A549 (cell line): ENCODE data around the gene LRRC2. TPM values are rescaled to one million over a fixed set of nuclear protein-coding genes. Genes with fewer than 3 reads are reported as not detected.

Source experiments
- ATAC-seq, 2 experiments: fragments of 200-7000 bp in 1 of 2; fragments of >200 bp in 1 of 2; cut with Nextera tagmentation in 1 of 2; cut with Tn5 transposase in 1 of 2; 3 replicates each; pipeline versions ENCODE4 v1.8.0 to v1.9.1; 2018 to 2020; ENCODE audit warnings: mild to moderate bottlenecking in 1 of 2, moderate library complexity in 1 of 2
- CTCF ChIA-PET: fragments of 300-600 bp; sonication (Branson Sonifier 250); formaldehyde crosslinking; extraction: SDS; loops from one replicate; lab custom pipeline; 2021; ENCODE audit warnings: antibody characterized with exemption, inconsistent platforms; lab: Yijun Ruan, JAX
- POLR2A ChIA-PET: fragments of 350-600 bp; formaldehyde crosslinking; extraction: SDS; loops from one replicate; lab custom pipeline; 2021; ENCODE audit warnings: antibody characterized with exemption, inconsistent platforms; lab: Yijun Ruan, JAX
- DNase-seq, 2 experiments: peaks; one replicate each; pipeline versions ENCODE4 v3.0.0 to v3.0.0-alpha.2; 2011 to 2016; ENCODE audit warnings: low read depth in 1 of 2, low spot score in 1 of 2
- FAIRE-seq: peaks from 2 replicates; lab custom pipeline; 2011; peaks lifted over from hg19 to GRCh38; lab: Jason Lieb, UNC
- H3K27ac ChIP-seq, 2 experiments: fragments of >200 bp; sonication (Bioruptor Twin); formaldehyde crosslinking; 3 replicates each; pipeline ENCODE4 v1.5.1; 2016 to 2017
- H3K4me1 ChIP-seq: fragments of >200 bp; sonication (Bioruptor Twin); formaldehyde crosslinking; 3 replicates; pipeline ENCODE4 v1.6.1; 2016
- H3K4me2 ChIP-seq: fragments of >200 bp; sonication (Bioruptor Twin); formaldehyde crosslinking; 3 replicates; pipeline ENCODE4 v1.6.1; 2016
- H3K4me3 ChIP-seq: fragments of >200 bp; sonication (Bioruptor Twin); formaldehyde crosslinking; 3 replicates; pipeline ENCODE4 v1.5.1; 2016
- H3K9me3 ChIP-seq: fragments of >200 bp; sonication (Bioruptor Twin); formaldehyde crosslinking; 3 replicates; pipeline ENCODE4 v1.6.1; 2016
- CBX8 ChIP-seq: fragments of 200-600 bp; sonication (generic); IDR thresholded peaks from 2 replicates; pipeline ENCODE4 v1.6.1; 2016
- CEBPB ChIP-seq, 2 experiments: fragments of >200 bp in 1 of 2; sonication (Bioruptor Twin) in 1 of 2; formaldehyde crosslinking in 1 of 2; IDR thresholded peaks; 2 replicates each; pipeline ENCODE4 v1.6.1; 2012 to 2016
- FOXS1 ChIP-seq: fragments of 250-450 bp; sonication (Bioruptor Pico); IDR thresholded peaks from 2 replicates; pipeline ENCODE4 v1.5.0; 2020; ENCODE audit warnings: mild to moderate bottlenecking, moderate library complexity
- JUNB ChIP-seq: fragments of >200 bp; sonication (Bioruptor Twin); formaldehyde crosslinking; IDR thresholded peaks from 2 replicates; pipeline ENCODE4 v1.6.1; 2016
- KDM1A ChIP-seq: fragments of 200-600 bp; sonication (generic); IDR thresholded peaks from 2 replicates; pipeline ENCODE4 v1.6.1; 2016; ENCODE audit warnings: low read depth, mild to moderate bottlenecking
- MAFK ChIP-seq: fragments of 450-650 bp; IDR thresholded peaks from 2 replicates; pipeline ENCODE4 v1.6.1; 2014; ENCODE audit not compliant: partially characterized antibody
- MAZ ChIP-seq: fragments of 150-350 bp; IDR thresholded peaks from 2 replicates; pipeline ENCODE4 v1.6.1; 2014; ENCODE audit warnings: antibody characterized with exemption, low read depth, low read length, borderline replicate concordance
- POLR2AphosphoS2 ChIP-seq: conservative IDR thresholded peaks from 2 replicates; pipeline ENCODE4 v1.6.1; 2012; ENCODE audit warnings: low read length, improper control_type of control experiment, inconsistent platforms
- RARB ChIP-seq: fragments of 250-450 bp; sonication (Bioruptor Pico); IDR thresholded peaks from 2 replicates; pipeline ENCODE4 v1.8.0; 2021; ENCODE audit warnings: mild to moderate bottlenecking, moderate library complexity
- SMC3 ChIP-seq: fragments of >200 bp; sonication (Bioruptor Twin); formaldehyde crosslinking; IDR thresholded peaks from 3 replicates; pipeline ENCODE4 v1.6.1; 2018; ENCODE audit warnings: inconsistent platforms
- TP53 ChIP-seq: fragments of 250-450 bp; sonication (Bioruptor Pico); IDR thresholded peaks from 2 replicates; pipeline ENCODE4 v1.5.0; 2021; ENCODE audit warnings: mild to moderate bottlenecking, moderate library complexity
- ZC3H11A ChIP-seq: fragments of 450-650 bp; IDR thresholded peaks from 2 replicates; pipeline ENCODE4 v1.6.1; 2014; ENCODE audit warnings: antibody characterized with exemption, mild to moderate bottlenecking
- WGBS: methylation state at CpG from one replicate; pipeline ENCODE4 v1.1.6; 2017; ENCODE audit errors: missing lambda C conversion rate; 5-methylcytosine and 5-hydroxymethylcytosine counted together
- polyA plus RNA-seq, 4 experiments: library from polyadenylated mRNA; depleted of rRNA in 3 of 4; stranded (reverse); fragments of >200 nt; fragmentation: RNase III in 1 of 4; extraction: RNeasy Plus Mini Kit Qiagen cat#74134 plus additional on column Dnase treatment in 1 of 4; gene quantifications; 2 replicates in 3 of 4; 3 replicates in 1 of 4; pipeline ENCODE4 v1.2.3, GENCODE V29; 2011 to 2017
- TF ChIP-seq, protein P1 (sequence below): fragments of 200-600 bp; sonication (generic); IDR thresholded peaks from 2 replicates; pipeline ENCODE4 v1.6.1; 2016; ENCODE audit warnings: antibody characterized with exemption, mild to moderate bottlenecking, moderate library complexity
- TF ChIP-seq, protein P2 (sequence below): fragments of >200 bp; sonication (Bioruptor Twin); formaldehyde crosslinking; IDR thresholded peaks from 3 replicates; pipeline ENCODE4 v1.6.1; 2016
- TF ChIP-seq, protein P3 (sequence below): fragments of 450-650 bp; IDR thresholded peaks from 2 replicates; pipeline ENCODE4 v1.6.1; 2014; ENCODE audit warnings: antibody characterized with exemption
- TF ChIP-seq, protein P4 (sequence below): fragments of 150-350 bp; IDR thresholded peaks from 2 replicates; pipeline ENCODE4 v1.6.1; 2014; ENCODE audit warnings: low read depth, mild to moderate bottlenecking, low read length
- TF ChIP-seq, protein P5 (sequence below): IDR thresholded peaks from 2 replicates; pipeline ENCODE4 v1.6.1; 2012

The LRRC2 gene
- polyA plus RNA-seq, 2 of the 4 experiments (the other 2 are of a cell fraction), result not detected

DNA sequence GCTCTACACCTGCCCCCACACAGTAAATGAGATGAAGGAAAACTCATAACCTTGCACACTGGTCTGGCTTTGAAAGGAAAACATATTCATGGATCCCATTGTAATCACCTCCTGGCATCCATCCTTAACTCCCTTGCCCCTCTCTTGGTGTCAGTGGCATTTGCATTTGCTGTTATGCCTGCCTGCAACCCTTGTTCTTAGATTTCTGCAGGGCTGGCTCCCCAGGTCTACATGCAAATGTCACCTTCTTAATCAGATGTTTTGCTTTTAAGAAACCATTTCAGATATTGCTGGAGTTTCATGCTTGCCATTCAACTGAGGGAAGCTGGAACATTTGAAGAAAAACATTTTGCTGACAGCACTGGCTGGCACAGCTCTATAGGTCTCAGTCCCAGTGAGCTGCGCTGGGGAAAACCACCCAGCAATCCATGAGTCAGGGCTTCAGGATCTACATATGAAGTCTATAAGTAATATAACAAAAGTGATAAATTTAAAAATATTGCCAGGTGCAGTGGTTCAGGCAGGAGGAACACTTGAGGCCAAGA lies 19.1 kb downstream of the LRRC2 start:
- TF ChIP-seq MAZ, result no peak
- peaks cover 6% of the 10 kb centered on the region; the same call in 1 of the 3 replicates for H3K4me1 ChIP-seq
- ChIA-PET CTCF (interaction anchor here (1.7 to 3.2 kb wide), 2 partner anchors 11 to 58 kb away, joined by 6 to 14 read pairs; no protein-coding TSS in a partner anchor), POLR2A (no interaction called here)
- FAIRE-seq, result no peak
- WGBS, result 7% methylated on average over 1 of the region's 1 CpG
- no peak overlapping the region for H3K27ac ChIP-seq
- H3K4me3 ChIP-seq, result no peak overlapping the region
- no peaks in the 10 kb centered on the region for H3K9me3 ChIP-seq
- no peak for ATAC-seq
- H3K4me2 ChIP-seq, result no peak overlapping the region
- DNase-seq, result no peak

DNA sequence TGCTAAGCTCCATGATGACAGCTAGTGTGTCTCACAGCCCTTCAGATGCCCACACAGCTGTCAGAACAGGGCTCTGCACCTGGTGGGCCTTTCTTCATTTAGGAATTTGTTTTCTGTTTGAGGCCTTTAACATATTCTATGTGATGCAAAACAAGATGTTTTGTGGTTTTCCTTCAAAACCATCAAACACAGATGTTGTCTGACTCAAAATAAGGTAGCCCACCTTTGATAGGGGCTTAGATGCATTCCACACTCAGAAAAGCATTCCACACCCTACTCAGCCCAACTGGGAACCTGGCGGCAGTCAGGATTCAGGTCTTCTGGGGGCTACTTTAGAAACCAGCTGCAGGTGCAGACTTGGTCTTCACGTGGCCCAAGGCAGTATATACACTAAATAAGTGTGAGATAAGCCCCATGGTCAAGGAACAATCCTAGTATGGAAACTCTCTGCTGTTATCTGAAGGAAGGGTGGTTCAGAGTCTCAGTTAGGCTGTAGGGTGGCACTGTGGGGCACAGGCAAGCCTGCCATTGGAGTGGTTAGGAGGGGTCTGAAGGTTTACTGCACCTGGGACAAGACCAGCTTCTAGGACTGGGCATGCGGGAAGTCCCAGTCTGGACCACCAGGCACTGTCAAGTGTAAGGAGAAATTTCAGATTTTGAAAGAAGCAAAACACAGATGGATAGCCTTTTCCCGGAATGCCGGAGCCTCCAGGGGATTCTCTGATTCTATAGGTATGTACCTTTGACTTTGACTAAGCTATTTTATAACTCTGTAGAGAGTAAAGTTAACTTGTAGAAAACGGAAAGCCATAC lies 20.1 kb downstream of the LRRC2 start:
- DNase-seq (no peak), ATAC-seq (no peak), FAIRE-seq (no peak)
- Histone ChIP-seq H3K4me1 (peaks cover 6% of the 10 kb centered on the region; the same call in 1 of the 3 replicates), H3K4me3 (no peak overlapping the region), H3K27ac (no peak overlapping the region), H3K4me2 (no peak overlapping the region), H3K9me3 (no peaks in the 10 kb centered on the region)
- POLR2A ChIA-PET, result no interaction called here
- 55% methylated on average over 5 of the region's 6 CpGs for WGBS
- CTCF ChIA-PET, result interaction anchor here (1.7 to 3.2 kb wide), 2 partner anchors 12 to 57 kb away, joined by 6 to 14 read pairs; no protein-coding TSS in a partner anchor
- TF ChIP-seq, protein P1, sequence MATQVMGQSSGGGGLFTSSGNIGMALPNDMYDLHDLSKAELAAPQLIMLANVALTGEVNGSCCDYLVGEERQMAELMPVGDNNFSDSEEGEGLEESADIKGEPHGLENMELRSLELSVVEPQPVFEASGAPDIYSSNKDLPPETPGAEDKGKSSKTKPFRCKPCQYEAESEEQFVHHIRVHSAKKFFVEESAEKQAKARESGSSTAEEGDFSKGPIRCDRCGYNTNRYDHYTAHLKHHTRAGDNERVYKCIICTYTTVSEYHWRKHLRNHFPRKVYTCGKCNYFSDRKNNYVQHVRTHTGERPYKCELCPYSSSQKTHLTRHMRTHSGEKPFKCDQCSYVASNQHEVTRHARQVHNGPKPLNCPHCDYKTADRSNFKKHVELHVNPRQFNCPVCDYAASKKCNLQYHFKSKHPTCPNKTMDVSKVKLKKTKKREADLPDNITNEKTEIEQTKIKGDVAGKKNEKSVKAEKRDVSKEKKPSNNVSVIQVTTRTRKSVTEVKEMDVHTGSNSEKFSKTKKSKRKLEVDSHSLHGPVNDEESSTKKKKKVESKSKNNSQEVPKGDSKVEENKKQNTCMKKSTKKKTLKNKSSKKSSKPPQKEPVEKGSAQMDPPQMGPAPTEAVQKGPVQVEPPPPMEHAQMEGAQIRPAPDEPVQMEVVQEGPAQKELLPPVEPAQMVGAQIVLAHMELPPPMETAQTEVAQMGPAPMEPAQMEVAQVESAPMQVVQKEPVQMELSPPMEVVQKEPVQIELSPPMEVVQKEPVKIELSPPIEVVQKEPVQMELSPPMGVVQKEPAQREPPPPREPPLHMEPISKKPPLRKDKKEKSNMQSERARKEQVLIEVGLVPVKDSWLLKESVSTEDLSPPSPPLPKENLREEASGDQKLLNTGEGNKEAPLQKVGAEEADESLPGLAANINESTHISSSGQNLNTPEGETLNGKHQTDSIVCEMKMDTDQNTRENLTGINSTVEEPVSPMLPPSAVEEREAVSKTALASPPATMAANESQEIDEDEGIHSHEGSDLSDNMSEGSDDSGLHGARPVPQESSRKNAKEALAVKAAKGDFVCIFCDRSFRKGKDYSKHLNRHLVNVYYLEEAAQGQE, result no peak
- TF ChIP-seq MAFK (no peak), RARB (CRISPR knock-in tag) (no peak), SMC3 (no peak), FOXS1 (no peak), CEBPB (IDR thresholded peaks at IDR 0.05) (no peak), TP53 (CRISPR knock-in tag) (no peak), KDM1A (no peak), ZC3H11A (no peak), POLR2AphosphoS2 (no peak), CBX8 (no peak), JUNB (no peak)
- TF ChIP-seq, protein P2, sequence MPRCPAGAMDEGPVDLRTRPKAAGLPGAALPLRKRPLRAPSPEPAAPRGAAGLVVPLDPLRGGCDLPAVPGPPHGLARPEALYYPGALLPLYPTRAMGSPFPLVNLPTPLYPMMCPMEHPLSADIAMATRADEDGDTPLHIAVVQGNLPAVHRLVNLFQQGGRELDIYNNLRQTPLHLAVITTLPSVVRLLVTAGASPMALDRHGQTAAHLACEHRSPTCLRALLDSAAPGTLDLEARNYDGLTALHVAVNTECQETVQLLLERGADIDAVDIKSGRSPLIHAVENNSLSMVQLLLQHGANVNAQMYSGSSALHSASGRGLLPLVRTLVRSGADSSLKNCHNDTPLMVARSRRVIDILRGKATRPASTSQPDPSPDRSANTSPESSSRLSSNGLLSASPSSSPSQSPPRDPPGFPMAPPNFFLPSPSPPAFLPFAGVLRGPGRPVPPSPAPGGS, result no peak
- TF ChIP-seq, protein P3, sequence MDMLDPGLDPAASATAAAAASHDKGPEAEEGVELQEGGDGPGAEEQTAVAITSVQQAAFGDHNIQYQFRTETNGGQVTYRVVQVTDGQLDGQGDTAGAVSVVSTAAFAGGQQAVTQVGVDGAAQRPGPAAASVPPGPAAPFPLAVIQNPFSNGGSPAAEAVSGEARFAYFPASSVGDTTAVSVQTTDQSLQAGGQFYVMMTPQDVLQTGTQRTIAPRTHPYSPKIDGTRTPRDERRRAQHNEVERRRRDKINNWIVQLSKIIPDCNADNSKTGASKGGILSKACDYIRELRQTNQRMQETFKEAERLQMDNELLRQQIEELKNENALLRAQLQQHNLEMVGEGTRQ, result no peak
- TF ChIP-seq, protein P4, sequence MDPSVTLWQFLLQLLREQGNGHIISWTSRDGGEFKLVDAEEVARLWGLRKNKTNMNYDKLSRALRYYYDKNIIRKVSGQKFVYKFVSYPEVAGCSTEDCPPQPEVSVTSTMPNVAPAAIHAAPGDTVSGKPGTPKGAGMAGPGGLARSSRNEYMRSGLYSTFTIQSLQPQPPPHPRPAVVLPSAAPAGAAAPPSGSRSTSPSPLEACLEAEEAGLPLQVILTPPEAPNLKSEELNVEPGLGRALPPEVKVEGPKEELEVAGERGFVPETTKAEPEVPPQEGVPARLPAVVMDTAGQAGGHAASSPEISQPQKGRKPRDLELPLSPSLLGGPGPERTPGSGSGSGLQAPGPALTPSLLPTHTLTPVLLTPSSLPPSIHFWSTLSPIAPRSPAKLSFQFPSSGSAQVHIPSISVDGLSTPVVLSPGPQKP, result no peak
- TF ChIP-seq, protein P5, sequence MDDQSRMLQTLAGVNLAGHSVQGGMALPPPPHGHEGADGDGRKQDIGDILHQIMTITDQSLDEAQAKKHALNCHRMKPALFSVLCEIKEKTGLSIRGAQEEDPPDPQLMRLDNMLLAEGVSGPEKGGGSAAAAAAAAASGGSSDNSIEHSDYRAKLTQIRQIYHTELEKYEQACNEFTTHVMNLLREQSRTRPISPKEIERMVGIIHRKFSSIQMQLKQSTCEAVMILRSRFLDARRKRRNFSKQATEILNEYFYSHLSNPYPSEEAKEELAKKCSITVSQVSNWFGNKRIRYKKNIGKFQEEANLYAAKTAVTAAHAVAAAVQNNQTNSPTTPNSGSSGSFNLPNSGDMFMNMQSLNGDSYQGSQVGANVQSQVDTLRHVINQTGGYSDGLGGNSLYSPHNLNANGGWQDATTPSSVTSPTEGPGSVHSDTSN, result no peak
- TF ChIP-seq, all 56 proteins: peak for 0
